Measurements from ENCODE around the gene MILR1. TPM values are rescaled to one million over a fixed set of nuclear protein-coding genes. Genes with fewer than 3 reads are reported as not detected.
A peak's percentile ranks its signal among the peaks of the same experiment; 100 is the strongest.
"Not testable (repeated sequence)": the region's sequence is repeated elsewhere in the genome, so short reads cannot be mapped to it uniquely, and the experiment has no call there.

Gene MILR1
- total and polyA plus RNA-seq, 2 donors (not counting 3 experiments of a cell fraction or from before 2014, with no cell fraction given), result 1.2 to 17.8 TPM

GRCh38 chr17:64420143-64420670 lies 28.7 kb upstream of the MILR1 start:
- BruUV-seq (replicated peaks), result no TSS peak
- peaks cover 6% of the 10 kb centered on the region for H3K4me1 ChIP-seq (ENCODE audit: control insufficient read depth, extremely low read depth, insufficient read depth, low read length)
- H3K36me3 ChIP-seq (ENCODE audit: control insufficient read depth in 2 of 2, extremely low read depth in 1 of 2, insufficient read depth in 2 of 2, low read length in 2 of 2), result no peaks in the 10 kb centered on the region
- H3K27ac ChIP-seq (ENCODE audit: insufficient read depth, low read depth, low read length), result no peak overlapping the region
- no peaks in the 10 kb centered on the region for H3K79me2 ChIP-seq (ENCODE audit: control insufficient read depth, insufficient read depth, low read length)
- no peaks in the 10 kb centered on the region for H3K9me3 ChIP-seq (replicated peaks; ENCODE audit: control insufficient read depth, insufficient read depth, low read length)
- no peaks in the 10 kb centered on the region for H4K20me1 ChIP-seq (replicated peaks; ENCODE audit: control insufficient read depth, extremely low read depth, insufficient read depth, low read length)
- no peaks in the 10 kb centered on the region for H3K9me1 ChIP-seq (replicated peaks; ENCODE audit: control insufficient read depth, extremely low read depth, insufficient read depth, low read length)
- no peak overlapping the region for H3K4me2 ChIP-seq (ENCODE audit: insufficient read depth, low read length)
- dilution Hi-C loops (cut with MboI; ENCODE audit: extremely low pct_ligation_motif_present, low sequenced_read_pairs), result no loop called here
- no peak overlapping the region for H3K4me3 ChIP-seq (replicated peaks in 1 of 3; ENCODE audit: insufficient read depth in 1 of 3, low read depth in 1 of 3, low read length in 3 of 3)
- TF ChIP-seq CTCF (IDR thresholded peaks at IDR 0.05; ENCODE audit: extremely low read depth in 1 of 2, insufficient read depth in 1 of 2, low read depth in 1 of 2, low read length in 2 of 2) (peak; percentile 74 to 75), FOS (IDR thresholded peaks at IDR 0.05; ENCODE audit: borderline replicate concordance, insufficient read depth, low read length) (no peak)
- no peak overlapping the region for H2AFZ ChIP-seq (ENCODE audit: low read depth, low read length)
- H3K9ac ChIP-seq (replicated peaks; ENCODE audit: extremely low read depth, insufficient read depth, low read length), result no peak overlapping the region
- intact Hi-C loops (cut with micrococcal nuclease), result loop anchor here (1.0 to 5.0 kb wide), 3 partner anchors 42 to 229 kb away; no protein-coding TSS in a partner anchor
- FAIRE-seq (no peak), DNase-seq (ENCODE audit: low read depth, low spot score) (peak; percentile 76)
- no peaks in the 10 kb centered on the region for H3K27me3 ChIP-seq (ENCODE audit: control insufficient read depth in 2 of 2, insufficient read depth in 2 of 2, low read length in 2 of 2)
- CTCF ChIA-PET, result interaction anchor here (0.7 to 7.1 kb wide), 33 partner anchors 8 to 519 kb away, joined by 3 to 345 read pairs (median 8); partner anchors contain the start of genes CEP95, DDX5, PECAM1 and POLG2
- POLR2A ChIA-PET, result interaction anchor here (0.5 to 1.9 kb wide), 3 partner anchors 42 to 77 kb away, joined by 3 to 8 read pairs (median 7); partner anchors contain the start of gene POLG2

- H3K27me3 ChIP-seq (ENCODE audit: control insufficient read depth in 2 of 2, insufficient read depth in 2 of 2, low read length in 2 of 2); H3K27ac ChIP-seq (ENCODE audit: insufficient read depth, low read depth, low read length); H3K79me2 ChIP-seq (ENCODE audit: control insufficient read depth, insufficient read depth, low read length); H3K4me1 ChIP-seq (ENCODE audit: control insufficient read depth, extremely low read depth, insufficient read depth, low read length); H3K9ac ChIP-seq (replicated peaks; ENCODE audit: extremely low read depth, insufficient read depth, low read length); BruUV-seq (replicated peaks); H3K4me3 ChIP-seq (replicated peaks in 1 of 3; ENCODE audit: insufficient read depth in 1 of 3, low read depth in 1 of 3, low read length in 3 of 3); H4K20me1 ChIP-seq (replicated peaks; ENCODE audit: control insufficient read depth, extremely low read depth, insufficient read depth, low read length); H3K9me1 ChIP-seq (replicated peaks; ENCODE audit: control insufficient read depth, extremely low read depth, insufficient read depth, low read length); POLR2A ChIA-PET; H2AFZ ChIP-seq (ENCODE audit: low read depth, low read length); H3K9me3 ChIP-seq (replicated peaks; ENCODE audit: control insufficient read depth, insufficient read depth, low read length); H3K36me3 ChIP-seq (ENCODE audit: control insufficient read depth in 2 of 2, extremely low read depth in 1 of 2, insufficient read depth in 2 of 2, low read length in 2 of 2); dilution Hi-C loops (cut with MboI; ENCODE audit: extremely low pct_ligation_motif_present, low sequenced_read_pairs); FAIRE-seq; H3K4me2 ChIP-seq (ENCODE audit: insufficient read depth, low read length); DNase-seq (ENCODE audit: low read depth, low spot score): not testable (repeated sequence)
- CTCF ChIA-PET, result interaction anchor here (1.7 to 7.1 kb wide), 3 partner anchors 69 to 117 kb away, joined by 5 to 345 read pairs (median 203); no protein-coding TSS in a partner anchor
- intact Hi-C loops (cut with micrococcal nuclease), result loop anchor here (5.0 kb wide), 1 partner anchor 40 kb away; no protein-coding TSS in a partner anchor
Measured at GRCh38 chr17:64422121-64422520, 26.8 kb upstream of the MILR1 start.

Measured in endothelial cell of umbilical vein (primary cell).